Sigmoid colon (tissue), 4 donors: ENCODE measurements around the gene NCKAP5.

Experiments
- CTCF ChIP-seq, 4 experiments: fragments of 450-650 bp in 3 of 4; fragments of 200-600 bp in 1 of 4; IDR thresholded peaks; one replicate each; pipeline ENCODE4 v1.5.1; 2016 to 2019; ENCODE audit warnings: antibody characterized with exemption in 4 of 4, mild to moderate bottlenecking in 3 of 4, moderate library complexity in 2 of 4
- EP300 ChIP-seq, 4 donors: sonication (generic); formaldehyde crosslinking; IDR thresholded peaks; one replicate each; pipeline ENCODE4 v1.6.1; 2017; ENCODE audit warnings: antibody characterized with exemption in 4 of 4
- POLR2A ChIP-seq, 2 donors: fragments of 450-650 bp; IDR thresholded peaks; one replicate each; pipeline ENCODE4 v1.6.1; 2016; ENCODE audit warnings: antibody characterized with exemption in 2 of 2, mild to moderate bottlenecking in 2 of 2, moderate library complexity in 2 of 2

- TF ChIP-seq CTCF (IDR thresholded peaks at IDR 0.05) (no peak), POLR2A (IDR thresholded peaks at IDR 0.05) (no peak), EP300 (IDR thresholded peaks at IDR 0.05) (no peak)
Observed at GRCh38 chr2:132646540-132647108, 921.6 kb downstream of the NCKAP5 start.
